ENCODE results near the gene UTP3. TPM values are rescaled to one million over a fixed set of nuclear protein-coding genes. Genes with fewer than 3 reads are reported as not detected.
"Not testable (repeated sequence)": the region's sequence is repeated elsewhere in the genome, so short reads cannot be mapped to it uniquely, and the experiment has no call there.

UTP3 gene
- total RNA-seq, 1 donor from 2014 or later: 21.4 TPM

DNA sequence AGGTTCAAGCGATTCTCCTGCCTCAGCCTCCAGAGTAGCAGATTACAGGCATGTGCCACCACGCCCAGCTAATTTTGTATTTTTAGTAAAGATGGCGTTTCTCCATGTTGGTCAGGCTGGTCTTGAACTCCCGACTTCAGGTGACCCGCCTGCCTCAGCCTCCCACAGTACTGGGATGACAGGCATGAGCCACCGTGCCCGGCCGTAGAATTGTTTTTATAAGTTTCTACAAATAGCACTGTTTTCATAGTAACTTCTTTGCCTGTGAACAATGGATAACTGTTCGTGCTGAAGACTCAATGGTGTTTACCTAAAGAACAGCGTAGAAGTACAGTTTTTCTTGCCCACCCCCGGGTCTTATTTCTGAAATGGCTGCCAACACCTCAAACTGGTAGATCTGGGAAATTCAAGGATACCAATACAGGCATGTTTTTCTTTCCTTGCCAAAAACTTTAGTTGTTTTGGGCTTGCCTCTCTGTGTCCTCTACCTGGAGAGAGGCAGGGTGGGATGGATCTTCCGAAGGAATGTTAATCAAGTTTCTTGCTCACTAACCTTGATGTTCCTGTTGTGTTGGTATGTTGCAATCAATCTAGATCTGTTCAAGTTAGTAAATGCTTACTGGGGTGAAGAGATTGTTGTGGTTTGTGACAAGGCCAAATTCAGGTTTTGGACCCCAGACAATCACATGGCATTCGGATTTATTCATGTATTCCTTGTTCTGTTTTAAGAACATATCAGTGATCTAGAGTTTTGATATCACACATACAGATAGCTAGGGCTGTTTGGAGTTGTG lies 30.7 kb downstream of the UTP3 start:
- DNase-seq: no peak

DNA sequence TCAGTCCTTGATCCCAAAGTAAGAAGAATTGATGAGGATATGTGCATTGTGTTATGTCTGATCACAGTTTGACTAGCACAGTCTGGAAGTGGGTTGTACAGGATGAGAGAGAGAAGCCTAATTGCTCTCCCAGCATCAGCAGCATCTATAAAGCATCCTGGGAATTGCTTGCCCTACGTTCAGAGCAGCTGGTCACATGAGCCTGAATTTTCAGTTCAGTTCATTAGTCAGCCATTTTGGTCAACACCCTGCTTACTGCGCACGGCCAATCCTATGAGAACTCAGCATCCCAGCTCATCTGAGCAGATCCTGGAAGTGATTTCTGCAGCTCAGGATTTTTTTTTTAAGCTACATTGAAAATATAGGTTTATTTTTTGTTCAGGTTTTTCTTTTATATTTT lies 33.4 kb downstream of the UTP3 start, which contains the start of gene RUFY3:
Gene RUFY3 (plus strand): TSS at position 218 of the 400 bp plus-strand sequence. CDS start 610 bp downstream, outside the sequence.
- DNase-seq: peak; percentile 83

DNA sequence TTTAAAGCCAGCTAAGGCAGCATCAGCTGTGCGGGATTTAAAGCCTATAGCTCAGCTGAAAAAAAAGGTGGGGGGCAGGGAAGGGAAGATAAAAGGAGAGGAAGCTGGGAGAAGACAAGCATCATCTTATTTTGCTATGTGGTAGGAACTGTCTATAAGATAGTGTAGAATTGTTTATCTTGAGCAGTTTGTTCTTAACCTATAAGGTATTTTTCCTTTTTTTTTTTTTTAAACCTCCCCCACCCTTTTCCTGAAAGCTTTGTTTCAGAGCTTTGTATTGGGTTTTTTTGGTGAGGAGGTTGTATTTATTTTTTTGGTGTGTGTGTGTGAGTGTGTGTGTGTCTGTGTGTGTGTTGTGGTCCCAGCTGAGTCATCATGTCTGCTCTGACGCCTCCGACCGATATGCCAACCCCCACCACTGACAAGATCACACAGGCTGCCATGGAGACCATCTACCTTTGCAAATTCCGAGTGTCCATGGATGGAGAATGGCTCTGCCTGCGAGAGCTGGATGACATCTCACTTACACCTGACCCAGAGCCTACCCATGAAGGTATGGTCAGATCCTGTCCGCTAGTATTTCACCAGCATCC lies 34.0 kb downstream of the UTP3 start:
- peak; percentile 10 for DNase-seq

DNA sequence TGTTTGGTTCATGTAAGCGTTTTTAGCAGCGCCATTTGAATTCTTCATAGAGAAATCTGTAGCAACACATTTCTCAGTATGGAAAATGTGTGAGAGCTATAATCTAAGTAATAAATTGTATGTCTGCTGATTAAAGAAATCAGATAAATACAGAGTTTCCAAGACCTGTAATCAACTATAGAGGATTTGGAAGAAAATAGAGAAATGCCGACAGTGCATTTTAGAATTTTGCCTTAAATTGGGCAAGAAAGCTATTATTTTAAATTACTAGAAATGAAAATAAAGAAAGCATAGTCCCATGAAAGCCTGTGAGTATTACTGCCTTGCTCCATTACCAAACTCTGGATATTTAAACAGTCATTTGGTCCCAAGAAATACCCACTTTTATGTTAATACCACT lies 36.1 kb downstream of the UTP3 start:
- DNase-seq: no peak

DNA sequence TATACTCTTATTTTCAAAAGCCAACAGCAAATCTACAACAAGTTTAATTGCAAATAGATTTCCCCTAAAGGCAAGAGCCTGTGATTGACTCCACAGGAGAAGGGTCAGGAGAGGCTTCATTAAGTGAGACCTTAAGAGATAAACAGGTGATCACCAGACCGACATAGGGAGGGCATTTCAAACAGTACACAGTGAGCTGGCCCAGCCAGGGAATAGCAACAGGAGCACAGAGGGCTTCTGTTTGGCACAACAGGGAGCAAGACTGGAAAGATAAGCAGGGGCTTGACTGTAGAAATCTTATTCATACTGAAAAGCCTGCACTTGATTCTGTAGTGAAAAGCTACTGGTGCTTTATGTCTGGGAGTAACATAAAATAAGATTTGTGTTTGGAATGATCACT lies 37.3 kb downstream of the UTP3 start:
- no peak for DNase-seq

DNA sequence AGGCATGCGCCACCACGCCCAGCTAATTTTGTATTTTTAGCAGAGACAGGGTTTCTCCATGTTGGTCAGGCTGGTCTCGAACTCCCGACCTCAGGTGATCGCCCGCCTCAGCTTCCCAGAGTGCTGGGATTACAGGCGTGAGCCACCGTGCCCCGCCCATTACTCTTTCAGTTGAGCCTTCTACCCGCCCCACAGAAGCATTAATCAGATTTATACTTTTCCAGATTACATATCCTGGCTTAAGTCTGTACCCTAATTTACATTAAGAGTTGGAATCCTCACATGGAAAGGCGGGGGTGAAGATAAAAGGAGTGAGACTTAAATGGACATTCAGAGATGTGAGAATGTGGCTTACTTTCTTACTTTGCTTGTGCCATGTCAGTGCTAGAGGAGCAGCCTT lies 38.2 kb downstream of the UTP3 start:
- DNase-seq: not testable (repeated sequence)

DNA sequence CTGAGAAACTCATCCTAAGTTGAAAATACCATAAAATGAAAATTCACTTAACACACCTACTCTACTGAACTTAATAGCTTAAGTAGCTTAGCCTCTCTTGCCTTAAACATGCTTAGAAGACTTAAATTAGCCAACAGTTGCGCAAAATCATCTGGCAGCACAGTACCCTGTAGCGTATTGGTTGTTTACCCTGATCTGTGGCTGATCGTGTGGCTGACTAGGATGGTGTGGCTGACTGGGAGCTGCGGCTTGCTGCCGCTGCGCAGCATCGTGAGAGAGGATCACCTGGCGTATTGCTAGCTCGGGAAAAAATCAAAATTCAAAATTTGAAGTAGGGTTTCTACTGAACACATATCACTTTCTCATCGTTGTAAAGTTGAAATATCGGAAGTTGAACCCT lies 39.8 kb downstream of the UTP3 start:
- no peak for DNase-seq

DNA sequence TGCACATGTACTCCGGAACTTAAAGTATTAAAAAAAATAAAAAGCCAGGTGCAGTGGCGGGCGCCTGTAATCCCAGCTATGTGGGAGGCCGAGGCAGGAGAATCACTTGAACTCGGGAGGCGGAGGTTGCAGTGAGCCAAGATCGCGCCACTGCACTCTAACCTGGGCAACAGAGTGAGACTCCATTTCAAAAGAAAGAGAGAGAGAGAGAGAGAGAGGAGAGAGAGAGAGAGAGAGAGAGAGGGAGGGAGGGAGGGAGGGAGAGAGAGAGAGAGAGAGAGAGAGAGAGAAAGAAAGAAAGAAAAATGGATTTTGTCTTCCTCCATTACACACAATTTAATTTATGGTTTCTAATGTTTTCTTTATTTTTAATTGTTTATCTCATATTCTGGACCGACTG lies 44.5 kb downstream of the UTP3 start:
- not testable (repeated sequence) for DNase-seq

DNA sequence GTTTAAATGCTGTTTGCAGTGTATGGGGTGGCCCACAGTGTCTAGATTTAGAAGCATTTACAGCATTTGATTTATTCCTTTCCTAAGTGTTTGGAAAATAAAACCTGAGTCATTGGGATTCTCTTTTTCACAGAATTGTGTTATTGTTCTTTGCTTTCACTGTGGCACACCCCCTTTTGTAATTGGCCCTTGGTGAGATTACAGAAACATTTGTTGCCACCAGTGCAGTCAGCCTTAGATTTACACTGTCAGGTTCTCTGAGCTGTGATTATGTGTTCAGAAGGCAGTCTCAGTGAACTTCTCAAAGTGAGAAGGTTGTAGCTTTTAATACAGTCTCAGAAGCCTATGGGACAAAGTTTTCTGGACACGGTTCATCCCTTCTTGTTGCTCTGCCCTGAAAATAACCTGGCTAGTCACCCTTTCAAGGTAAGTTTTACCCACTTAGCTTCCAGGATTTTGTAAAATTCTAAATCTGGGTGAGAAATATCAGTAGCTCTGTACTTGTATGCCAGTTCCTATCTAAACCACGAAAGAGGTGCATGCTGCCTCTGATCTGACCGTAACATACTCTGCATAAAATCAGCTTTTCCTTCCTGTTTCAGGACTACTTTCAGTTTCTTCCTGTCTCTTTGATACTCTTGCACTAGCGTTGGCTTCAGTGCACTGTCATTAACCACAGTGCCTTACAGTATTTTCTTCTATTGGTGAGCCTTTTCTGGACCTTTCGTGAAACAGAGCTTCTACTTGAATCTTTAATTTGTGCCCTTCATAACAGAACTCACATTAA lies 46.0 kb downstream of the UTP3 start:
- DNase-seq: peak; percentile 20

DNA sequence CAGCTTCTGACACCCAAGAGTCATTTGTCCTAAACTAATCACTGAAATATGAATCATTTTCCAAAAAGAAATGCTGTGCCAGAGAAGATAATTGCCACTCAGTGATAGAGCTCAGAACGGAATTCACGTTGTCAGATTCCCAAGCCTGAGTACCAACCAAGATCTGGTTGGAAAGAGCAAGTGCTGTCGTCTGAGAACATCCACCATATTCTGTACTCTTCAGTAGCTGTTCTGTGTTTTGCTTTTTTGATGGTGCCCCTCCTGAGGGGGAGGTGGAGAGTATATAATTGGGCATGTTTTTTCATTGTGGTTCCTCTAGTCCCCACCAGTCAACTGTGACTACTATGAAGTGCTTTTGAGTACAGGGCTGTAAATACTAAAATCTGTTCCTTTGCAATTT lies 46.6 kb downstream of the UTP3 start:
- no peak for DNase-seq

DNA sequence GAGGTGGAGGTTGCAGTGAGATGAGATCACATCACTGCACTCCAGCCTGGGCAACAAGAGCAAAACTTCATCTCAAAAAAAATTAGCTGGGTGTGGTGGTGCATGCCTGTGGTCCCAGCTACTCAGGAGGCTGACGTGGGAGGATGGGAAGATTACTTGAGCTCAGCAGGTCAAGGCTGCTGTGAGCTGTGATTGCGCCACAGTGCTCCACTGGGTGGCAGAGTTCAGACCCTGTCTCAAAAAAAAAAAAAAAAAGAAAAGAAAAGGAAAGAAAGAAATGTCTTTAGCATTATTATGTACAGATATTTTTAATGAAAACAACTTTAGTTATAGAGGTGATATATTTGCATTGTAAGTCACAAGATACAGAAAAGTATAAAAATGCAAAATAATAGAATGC lies 47.6 kb downstream of the UTP3 start:
- DNase-seq: not testable (repeated sequence)

DNA sequence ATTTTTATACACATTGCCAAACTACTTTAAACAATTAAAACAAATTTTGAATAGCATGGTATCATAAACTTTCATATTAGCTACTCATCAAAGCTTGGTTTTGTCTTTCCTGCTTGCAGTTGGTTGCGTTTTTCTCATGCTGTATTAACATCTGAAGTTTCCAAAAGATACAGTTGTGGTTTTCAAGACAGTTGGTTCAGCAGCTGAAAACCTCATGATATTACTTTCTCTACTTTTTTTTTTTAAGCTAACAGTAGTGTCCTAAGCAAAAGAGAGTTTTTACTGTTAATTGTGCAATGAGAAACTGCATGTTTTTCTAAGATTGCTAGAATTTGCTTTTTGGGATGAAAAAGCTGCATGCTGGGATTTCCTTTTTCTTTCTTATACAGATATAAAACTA lies 48.7 kb downstream of the UTP3 start:
- peak; percentile 31 for DNase-seq

DNA sequence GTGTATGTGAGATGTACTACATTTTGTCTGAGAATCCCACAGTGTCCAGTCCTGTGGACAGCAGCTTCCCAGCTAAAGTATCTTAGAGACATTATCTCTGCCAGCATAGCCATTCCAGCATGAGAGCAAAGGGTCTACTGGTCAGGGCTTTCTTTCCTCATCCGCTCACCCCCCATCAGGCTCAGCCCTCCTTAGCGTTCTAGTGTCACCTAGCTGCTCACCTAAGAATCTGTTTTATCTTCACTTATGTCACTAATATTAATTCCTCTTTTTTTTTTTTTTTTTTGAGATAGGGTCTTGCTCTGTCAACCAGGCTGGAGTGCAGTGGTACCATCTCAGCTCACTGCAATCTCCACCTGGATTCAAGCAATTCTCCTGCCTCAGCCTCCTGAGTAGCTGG lies 49.1 kb downstream of the UTP3 start:
- DNase-seq: no peak

DNA sequence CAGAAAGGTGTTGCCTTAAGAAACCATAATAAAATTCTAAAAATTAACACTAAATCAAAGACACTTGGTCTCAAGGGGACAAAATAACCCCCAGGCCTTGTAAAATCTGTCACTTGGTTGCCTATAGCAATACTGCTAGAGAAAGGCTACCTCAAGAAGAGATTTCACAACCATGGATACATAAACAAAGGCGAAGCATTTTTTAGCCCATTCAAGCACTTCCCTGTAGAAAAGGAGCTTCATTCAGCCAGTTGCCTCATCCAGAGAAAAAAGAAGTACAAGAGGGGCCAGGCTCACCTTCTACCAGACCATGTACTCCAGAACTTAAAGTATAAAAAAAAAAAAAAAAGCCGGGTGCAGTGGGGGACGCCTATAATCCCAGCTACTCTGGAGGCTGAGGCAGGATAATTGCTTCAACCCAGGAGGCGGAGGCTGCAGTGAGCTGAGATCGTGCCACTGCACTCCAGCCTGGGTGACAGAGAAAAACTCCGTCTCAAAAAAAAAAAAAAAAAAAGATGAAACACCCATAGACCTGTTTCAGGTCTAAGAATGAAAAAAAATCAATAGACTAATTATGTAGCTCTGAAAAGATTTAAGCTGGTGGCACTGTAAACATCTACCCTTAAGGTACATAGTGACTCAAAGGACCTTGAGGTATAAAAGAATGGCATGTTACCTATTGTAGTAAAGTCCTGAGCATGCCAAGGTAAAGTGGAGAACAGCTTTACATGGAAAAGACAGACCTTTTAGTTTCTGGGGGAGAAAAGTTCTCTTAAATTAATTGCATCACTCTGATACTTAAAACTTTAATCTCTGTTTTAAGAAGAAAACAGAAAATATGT lies 51.4 kb downstream of the UTP3 start:
- no peak for DNase-seq

Small RNAs within 50 kb of the gene (small RNA-seq; reads per million reads assigned to genes)
- gene RNU6-520P (ENCODE audit: low replicate concordance): not detected
- gene RNU6-784P (ENCODE audit: low replicate concordance): not detected

Other genes starting within 250 kb of the UTP3 start
- 140 TPM for gene MUC7, start 216.3 kb upstream of the UTP3 start, total RNA-seq
- gene AMTN, start 170.0 kb upstream of the UTP3 start, total RNA-seq: not detected
- not detected for gene AMBN, start 96.3 kb upstream of the UTP3 start, total RNA-seq
- gene ENAM, start 59.8 kb upstream of the UTP3 start, total RNA-seq: 1.7 TPM
- 1.0 TPM for gene JCHAIN, start 22.0 kb upstream of the UTP3 start, total RNA-seq
- gene RUFY3, start 33.4 kb downstream of the UTP3 start, total RNA-seq: 85.4 TPM
- gene GRSF1, start 151.4 kb downstream of the UTP3 start, total RNA-seq: 142 TPM
- 39.2 TPM for gene MOB1B, start 213.8 kb downstream of the UTP3 start, total RNA-seq

All from tongue (tissue), 3 donors.